ENCODE measurements around the gene NDUFA3.
A peak's percentile ranks its signal among the peaks of the same experiment; 100 is the strongest.

GRCh38 chr19:54102421-54103169, at the start of gene NDUFA3:
- no peak for TF ChIP-seq CTCF (IDR thresholded peaks at IDR 0.05)
- peak; percentile 73 to 75 for TF ChIP-seq POLR2A (IDR thresholded peaks at IDR 0.05)

Data from Peyer's patch (tissue), 4 donors.